Ascending aorta (tissue), 2 donors: ENCODE measurements around the gene PIM3. TPM values are rescaled to one million over a fixed set of nuclear protein-coding genes. Genes with fewer than 3 reads are reported as not detected.

Source experiments
- DNase-seq, 2 donors: peaks; one replicate each; pipeline ENCODE4 v3.0.0-alpha.2; 2019; ENCODE audit warnings: low spot score in 2 of 2
- H3K27ac ChIP-seq, 2 donors: fragments of 200-600 bp; sonication (generic); one replicate each; pipeline ENCODE4 v1.5.1; 2016 to 2017; ENCODE audit warnings: mild to moderate bottlenecking in 1 of 2
- H3K27me3 ChIP-seq: fragments of 200-600 bp; sonication (generic); one replicate; pipeline ENCODE4 v1.5.1; 2017
- H3K36me3 ChIP-seq, 2 donors: fragments of 200-600 bp; sonication (generic); one replicate each; pipeline ENCODE4 v1.5.1; 2016
- H3K4me1 ChIP-seq, 2 donors: fragments of 200-600 bp; sonication (generic); one replicate each; pipeline ENCODE4 v1.5.1; 2016 to 2017; ENCODE audit warnings: mild to moderate bottlenecking in 1 of 2
- H3K4me3 ChIP-seq, 2 donors: fragments of 200-600 bp; sonication (generic); one replicate each; pipeline ENCODE4 v1.5.1; 2016 to 2017; ENCODE audit warnings: mild to moderate bottlenecking in 1 of 2
- H3K9me3 ChIP-seq, 2 donors: fragments of 200-600 bp; sonication (generic); one replicate each; pipeline ENCODE4 v1.5.1; 2016
- intact Hi-C: fragments of 100-400 bp; cut with DNase I; formaldehyde crosslinking; loops from one replicate; pipeline ENCODE4 v1.15.1; 2023
- total RNA-seq: library from RNA; depleted of rRNA; stranded (reverse); fragments of >200 nt; gene quantifications from one replicate; pipeline ENCODE4 v1.1.0, GENCODE V29; 2016
- TF ChIP-seq, protein P1 (sequence below), 3 experiments: fragments of 200-600 bp in 2 of 3; fragments of 450-650 bp in 1 of 3; sonication (generic) in 2 of 3; IDR thresholded peaks; one replicate each; pipeline ENCODE4 v1.5.1; 2016 to 2019; ENCODE audit warnings: antibody characterized with exemption in 3 of 3, mild to moderate bottlenecking in 1 of 3, moderate library complexity in 1 of 3

The PIM3 gene
- total RNA-seq, 1 donor from 2014 or later, result 269 TPM

DNA sequence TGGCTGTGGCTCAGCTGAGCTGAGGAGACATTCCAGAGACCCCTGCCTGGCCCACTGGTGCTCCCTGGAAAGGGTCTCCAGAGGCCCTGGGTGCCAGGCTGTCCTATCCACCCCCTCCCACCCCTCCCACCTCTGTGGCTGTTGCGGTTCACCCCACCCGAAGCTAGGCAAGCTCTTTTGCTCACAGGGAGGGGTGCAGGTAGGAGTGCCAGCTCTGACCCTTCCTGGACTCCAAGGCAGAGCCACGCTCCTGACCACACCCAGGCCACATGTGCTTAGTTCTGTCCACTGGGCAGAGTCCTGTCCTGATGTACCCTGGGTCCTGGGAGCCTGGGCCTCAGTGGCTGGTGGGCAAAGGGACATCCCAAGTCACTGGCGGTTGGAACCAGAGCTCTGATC, 35.5 kb downstream of the PIM3 start:
- Histone ChIP-seq H3K27me3 (no peaks in the 10 kb centered on the region), H3K27ac (no peak overlapping the region), H3K9me3 (peaks cover 5 to 6% of the 10 kb centered on the region in 2 donors), H3K4me1 (no peaks in the 10 kb centered on the region), H3K36me3 (no peaks in the 10 kb centered on the region), H3K4me3 (no peak overlapping the region)
- TF ChIP-seq, protein P1, sequence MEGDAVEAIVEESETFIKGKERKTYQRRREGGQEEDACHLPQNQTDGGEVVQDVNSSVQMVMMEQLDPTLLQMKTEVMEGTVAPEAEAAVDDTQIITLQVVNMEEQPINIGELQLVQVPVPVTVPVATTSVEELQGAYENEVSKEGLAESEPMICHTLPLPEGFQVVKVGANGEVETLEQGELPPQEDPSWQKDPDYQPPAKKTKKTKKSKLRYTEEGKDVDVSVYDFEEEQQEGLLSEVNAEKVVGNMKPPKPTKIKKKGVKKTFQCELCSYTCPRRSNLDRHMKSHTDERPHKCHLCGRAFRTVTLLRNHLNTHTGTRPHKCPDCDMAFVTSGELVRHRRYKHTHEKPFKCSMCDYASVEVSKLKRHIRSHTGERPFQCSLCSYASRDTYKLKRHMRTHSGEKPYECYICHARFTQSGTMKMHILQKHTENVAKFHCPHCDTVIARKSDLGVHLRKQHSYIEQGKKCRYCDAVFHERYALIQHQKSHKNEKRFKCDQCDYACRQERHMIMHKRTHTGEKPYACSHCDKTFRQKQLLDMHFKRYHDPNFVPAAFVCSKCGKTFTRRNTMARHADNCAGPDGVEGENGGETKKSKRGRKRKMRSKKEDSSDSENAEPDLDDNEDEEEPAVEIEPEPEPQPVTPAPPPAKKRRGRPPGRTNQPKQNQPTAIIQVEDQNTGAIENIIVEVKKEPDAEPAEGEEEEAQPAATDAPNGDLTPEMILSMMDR (IDR thresholded peaks at IDR 0.05), result no peak
- intact Hi-C loops, result no loop called here
- no peak for DNase-seq

DNA sequence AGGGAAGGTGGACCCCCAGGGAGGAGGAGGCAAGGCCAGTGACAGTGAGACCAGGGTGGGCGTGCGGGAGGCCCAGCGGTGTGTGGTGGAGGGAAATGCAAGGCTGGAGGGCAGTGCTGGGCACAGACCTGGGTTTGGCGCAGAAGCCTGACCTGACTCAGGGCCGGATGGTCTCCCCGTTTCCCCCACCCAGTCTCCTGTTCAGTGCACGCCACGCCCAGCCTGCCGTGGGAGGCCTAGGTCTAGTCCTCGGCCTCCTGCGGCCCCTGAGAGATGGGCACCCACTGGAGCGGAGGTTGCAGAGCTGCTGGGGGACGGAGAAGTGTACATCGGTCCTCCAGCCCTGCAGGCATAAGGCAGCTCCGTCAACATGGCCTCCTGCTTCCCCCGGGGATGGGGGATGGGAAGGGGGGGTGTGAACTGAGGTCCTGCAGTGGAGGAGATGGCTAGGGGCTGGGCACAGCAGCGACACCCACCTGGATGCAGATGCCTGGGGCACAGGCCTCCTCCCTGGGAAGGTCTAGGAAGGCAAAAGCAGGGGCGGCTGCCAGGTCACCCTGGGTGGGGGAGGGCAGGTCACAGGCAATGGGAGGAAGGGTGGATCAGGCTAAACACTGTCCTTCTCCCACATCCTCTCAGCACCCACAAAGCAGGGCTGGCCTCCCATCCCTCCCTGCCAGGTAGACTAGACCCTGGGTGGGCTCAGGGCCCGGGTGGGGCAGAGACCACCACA, 36.1 kb downstream of the PIM3 start:
- H3K27ac ChIP-seq, result no peak overlapping the region
- no peak overlapping the region for H3K4me3 ChIP-seq
- intact Hi-C loops, result no loop called here
- H3K36me3 ChIP-seq, result no peaks in the 10 kb centered on the region
- H3K27me3 ChIP-seq, result no peaks in the 10 kb centered on the region
- no peaks in the 10 kb centered on the region for H3K4me1 ChIP-seq
- DNase-seq, result no peak
- TF ChIP-seq, protein P1 (IDR thresholded peaks at IDR 0.05), result no peak
- peaks cover 0 to under 1% of the 10 kb centered on the region in 2 donors for H3K9me3 ChIP-seq

DNA sequence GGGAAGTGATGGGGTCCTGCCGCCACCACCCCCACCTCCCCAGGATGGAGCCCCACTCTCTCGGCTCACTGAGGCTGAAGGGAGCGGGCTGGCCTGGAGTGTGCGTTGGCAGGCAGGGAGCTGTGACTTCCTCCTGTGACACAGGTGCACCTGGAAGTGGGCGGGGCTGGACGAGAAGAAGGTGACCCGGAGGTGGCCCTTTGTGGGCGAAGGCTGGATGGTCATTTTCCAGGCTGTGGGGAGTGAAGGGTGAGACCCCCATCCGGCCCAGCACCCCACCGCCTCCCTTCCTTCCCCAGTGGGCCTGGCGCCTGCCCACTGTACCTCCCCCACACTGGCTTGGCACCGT, 36.7 kb downstream of the PIM3 start:
- Histone ChIP-seq H3K9me3 (no peaks in the 10 kb centered on the region), H3K4me1 (no peaks in the 10 kb centered on the region), H3K27me3 (no peaks in the 10 kb centered on the region), H3K4me3 (no peak overlapping the region), H3K27ac (no peak overlapping the region), H3K36me3 (no peaks in the 10 kb centered on the region)
- intact Hi-C loops, result no loop called here
- peak in 1 of 2 donors; percentile 58 for DNase-seq
- TF ChIP-seq, protein P1 (IDR thresholded peaks at IDR 0.05), result no peak

DNA sequence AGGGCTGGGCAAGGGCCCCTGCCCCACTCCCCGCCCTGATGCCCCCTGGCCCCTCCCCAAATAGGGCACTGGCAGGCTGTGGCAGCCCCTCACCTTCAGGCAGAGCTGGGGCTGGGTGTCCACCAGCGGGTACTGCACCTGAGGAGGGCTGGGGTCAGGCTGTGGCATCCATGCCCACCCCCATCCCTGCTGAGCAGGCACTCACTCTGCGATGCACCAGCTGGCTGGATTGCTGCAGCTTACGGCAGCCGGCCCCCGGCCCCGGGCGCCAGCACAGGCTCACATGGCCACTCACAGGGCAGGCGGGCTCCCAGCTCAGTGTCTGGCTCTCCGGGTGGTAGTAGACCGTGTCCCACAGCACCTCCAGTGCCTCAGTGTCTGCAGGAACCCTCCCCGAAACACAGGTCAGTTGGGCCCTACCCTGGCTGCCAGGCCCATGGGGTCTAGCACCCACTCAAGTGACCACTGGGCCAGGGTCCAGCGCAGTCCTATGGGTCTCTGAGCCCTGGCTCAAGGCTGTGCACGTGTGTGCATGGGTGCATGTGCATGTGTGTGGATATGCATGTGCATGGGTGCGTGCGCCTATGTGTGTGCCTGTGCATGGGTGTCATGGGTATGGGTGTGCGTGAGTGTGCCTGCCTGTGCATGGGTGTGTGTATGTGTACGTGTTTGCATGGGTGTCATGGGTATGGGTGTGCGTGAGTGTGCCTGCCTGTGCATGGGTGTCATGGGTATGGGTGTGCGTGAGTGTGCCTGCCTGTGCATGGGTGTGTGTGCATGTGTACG, 37.6 kb downstream of the PIM3 start:
- intact Hi-C loops, result no loop called here
- Histone ChIP-seq H3K9me3 (no peaks in the 10 kb centered on the region), H3K4me1 (no peaks in the 10 kb centered on the region), H3K27ac (no peak overlapping the region), H3K36me3 (no peaks in the 10 kb centered on the region), H3K27me3 (no peaks in the 10 kb centered on the region), H3K4me3 (no peak overlapping the region)
- TF ChIP-seq, protein P1 (IDR thresholded peaks at IDR 0.05), result no peak
- DNase-seq, result no peak

DNA sequence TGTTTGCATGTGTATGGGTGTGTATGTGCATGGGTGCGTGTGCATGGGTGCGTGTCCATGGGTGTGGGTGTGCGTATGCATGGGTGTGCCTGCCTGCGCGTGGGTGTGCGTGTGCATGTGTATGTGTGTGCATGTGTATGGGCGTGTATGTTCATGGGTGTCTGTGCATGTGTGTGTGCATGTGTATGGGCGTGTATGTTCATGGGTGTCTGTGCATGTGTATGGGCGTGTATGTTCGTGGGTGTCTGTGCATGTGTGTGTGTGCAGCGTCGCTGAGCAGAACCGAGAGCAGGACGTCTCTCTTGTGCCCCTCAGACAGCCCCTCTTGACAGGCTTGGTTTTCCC, 38.1 kb downstream of the PIM3 start:
- Histone ChIP-seq H3K27ac (no peak overlapping the region), H3K9me3 (no peaks in the 10 kb centered on the region), H3K27me3 (no peaks in the 10 kb centered on the region), H3K36me3 (no peaks in the 10 kb centered on the region), H3K4me3 (no peak overlapping the region), H3K4me1 (no peaks in the 10 kb centered on the region)
- DNase-seq, result no peak
- TF ChIP-seq, protein P1 (IDR thresholded peaks at IDR 0.05), result no peak
- intact Hi-C loops, result no loop called here
